GM21825 (cell line): ENCODE data around the gene NGEF.
A peak's percentile ranks its signal among the peaks of the same experiment; 100 is the strongest.

Experiments used
- ATAC-seq: cut with Tn5 transposase; IDR thresholded peaks from one replicate; pipeline ENCODE4 v1.9.1; 2021; ENCODE audit warnings: mild to moderate bottlenecking, moderate library complexity; ENCODE audit not compliant: unreplicated experiment

NGEF gene

GRCh38 chr2:232846055-232846454 is 167.0 kb downstream of the NGEF start:
- ATAC-seq = no peak

GRCh38 chr2:232843834-232844233 is 169.2 kb downstream of the NGEF start:
- no peak for ATAC-seq

- no peak for ATAC-seq
These were observed 170.4 kb downstream of the NGEF start for GRCh38 chr2:232842689-232843088.

- ATAC-seq = no peak
These were observed 173.5 kb downstream of the NGEF start for GRCh38 chr2:232839411-232840079.

- ATAC-seq = peak; percentile 89
These were observed 174.6 kb downstream of the NGEF start for GRCh38 chr2:232838406-232838874.

GRCh38 chr2:232836934-232837333 is 176.1 kb downstream of the NGEF start:
- ATAC-seq = no peak

GRCh38 chr2:232835687-232836208 is 177.3 kb downstream of the NGEF start:
- no peak for ATAC-seq

- no peak for ATAC-seq
These were observed 179.2 kb downstream of the NGEF start for GRCh38 chr2:232833830-232834229.

- ATAC-seq = no peak
These were observed 181.6 kb downstream of the NGEF start for GRCh38 chr2:232831496-232831895.

GRCh38 chr2:232829988-232830387 is 183.1 kb downstream of the NGEF start:
- ATAC-seq = no peak
